ENCODE measurements around the gene NRIP1.

Gene NRIP1

DNA sequence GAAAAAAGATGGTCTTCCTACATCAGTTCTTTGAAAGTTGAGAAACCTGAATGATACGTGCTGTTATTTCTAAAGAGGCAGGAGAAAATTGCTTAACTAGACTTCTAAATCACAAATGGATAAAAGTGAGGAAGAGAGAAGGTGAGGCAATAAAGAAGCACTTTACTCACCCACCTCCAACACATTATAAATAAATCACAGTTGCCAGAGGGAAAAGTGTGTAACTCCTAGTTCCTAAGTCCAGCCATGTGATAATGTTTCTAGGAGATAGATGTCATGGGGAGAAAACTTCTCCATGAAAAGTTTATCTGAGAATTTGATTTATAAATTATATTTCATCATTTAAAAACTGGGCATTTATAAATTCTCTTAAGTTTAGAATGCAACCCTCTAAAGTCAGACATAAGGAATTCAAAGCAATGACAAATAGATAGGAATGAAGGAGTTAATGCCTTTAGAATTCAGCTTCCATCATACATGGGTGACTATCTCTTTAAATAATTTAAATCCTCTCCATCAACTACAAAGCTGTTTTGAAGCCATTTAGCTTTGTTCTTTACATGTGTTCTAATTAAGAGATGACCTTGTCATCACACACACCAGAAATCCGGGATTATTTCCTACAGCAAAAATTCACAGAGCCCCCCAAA, 60.0 kb downstream of the NRIP1 start:
- Histone ChIP-seq H2BK12ac (ENCODE audit: low read length) (no peak overlapping the region), H4K12ac (ENCODE audit: low read depth, low read length) (no peak overlapping the region), H3K9ac (ENCODE audit: low read length) (no peak overlapping the region), H3K23ac (ENCODE audit: low read length) (no peak overlapping the region), H2BK5ac (ENCODE audit: low read depth, low read length, poor library complexity) (no peak overlapping the region), H2AFZ (ENCODE audit: insufficient read depth, low read length, poor library complexity) (no peak overlapping the region), H3K36me3 (ENCODE audit: control insufficient read depth in 1 of 2, insufficient read depth in 2 of 2, low read length in 2 of 2) (peaks cover 0 to 3% of the 10 kb centered on the region in 2 experiments), H3K4me2 (ENCODE audit: low read length) (no peak overlapping the region), H3K27me3 (ENCODE audit: insufficient read depth, low read length) (no peaks in the 10 kb centered on the region), H4K91ac (ENCODE audit: low read depth, low read length) (no peak overlapping the region), H2BK120ac (ENCODE audit: insufficient read depth, low read length, poor library complexity) (no peak overlapping the region), H3K79me1 (ENCODE audit: low read length) (no peaks in the 10 kb centered on the region), H3K4me3 (ENCODE audit: low read depth, low read length) (no peak overlapping the region), H3K79me2 (ENCODE audit: control insufficient read depth, insufficient read depth, low read length, poor library complexity) (peaks cover 11% of the 10 kb centered on the region), H3K4ac (ENCODE audit: low read depth, low read length) (no peak overlapping the region), H3K18ac (ENCODE audit: low read length) (no peak overlapping the region), H2AK5ac (ENCODE audit: low read length) (no peak overlapping the region), H3K9me3 (ENCODE audit: insufficient read depth, low read depth, low read length) (no peaks in the 10 kb centered on the region), H3K27ac (ENCODE audit: low read depth, low read length) (no peak overlapping the region), H3K4me1 (ENCODE audit: control insufficient read depth in 1 of 2, insufficient read depth in 2 of 2, low read length in 2 of 2) (peaks cover 0 to 4% of the 10 kb centered on the region in 2 experiments), H3K14ac (ENCODE audit: low read length) (no peak overlapping the region), H4K8ac (ENCODE audit: low read depth, low read length) (no peak overlapping the region)
- WGBS (ENCODE audit: extremely low coverage, insufficient coverage, insufficient read length) = no CpG with 5 or more reads among the region's 2 CpGs
- DNase-seq = peak in 1 of 2 donors; percentile 32

DNA sequence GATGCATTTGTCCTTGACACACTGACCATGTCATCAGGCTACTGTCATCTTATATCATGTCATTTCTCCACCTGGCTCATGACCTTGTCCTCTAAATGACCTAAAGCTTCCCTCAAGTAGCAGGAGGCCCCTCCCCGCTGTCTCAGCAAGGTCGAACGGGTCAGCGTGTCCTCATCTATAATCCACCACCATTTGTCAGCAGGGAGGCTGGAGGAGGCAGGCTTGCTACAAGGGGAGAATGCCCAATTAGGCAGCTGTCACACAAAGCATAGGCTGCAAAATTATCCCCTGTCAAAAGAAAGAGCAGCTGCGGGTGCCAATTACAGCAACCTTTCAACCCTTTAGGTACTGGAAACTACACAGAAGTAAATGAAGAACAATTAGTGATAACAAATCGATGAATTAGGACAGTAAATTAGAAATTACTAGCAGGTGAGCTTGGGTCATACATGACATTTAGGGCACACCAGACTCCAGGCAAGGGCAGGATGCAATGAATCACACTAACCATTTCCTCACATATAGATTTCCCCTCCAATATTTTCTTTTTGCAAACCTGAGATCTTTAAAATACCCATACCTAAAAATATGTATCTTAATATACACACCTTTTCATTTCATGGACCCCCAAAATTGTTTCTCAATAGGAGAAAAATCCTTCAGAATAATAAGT, 61.2 kb downstream of the NRIP1 start:
- Histone ChIP-seq H4K91ac (ENCODE audit: low read depth, low read length) (no peak overlapping the region), H3K4me1 (ENCODE audit: control insufficient read depth in 1 of 2, insufficient read depth in 2 of 2, low read length in 2 of 2) (peaks cover 0 to 4% of the 10 kb centered on the region in 2 experiments), H3K4me2 (ENCODE audit: low read length) (no peak overlapping the region), H2BK12ac (ENCODE audit: low read length) (no peak overlapping the region), H3K79me2 (ENCODE audit: control insufficient read depth, insufficient read depth, low read length, poor library complexity) (peaks cover 11% of the 10 kb centered on the region), H3K14ac (ENCODE audit: low read length) (no peak overlapping the region), H3K4ac (ENCODE audit: low read depth, low read length) (peak overlapping the region; percentile 19), H2AK5ac (ENCODE audit: low read length) (peak overlapping the region; percentile 88), H3K79me1 (ENCODE audit: low read length) (no peaks in the 10 kb centered on the region), H4K8ac (ENCODE audit: low read depth, low read length) (no peak overlapping the region), H3K23ac (ENCODE audit: low read length) (no peak overlapping the region), H3K27ac (ENCODE audit: low read depth, low read length) (no peak overlapping the region), H2BK5ac (ENCODE audit: low read depth, low read length, poor library complexity) (no peak overlapping the region), H3K9ac (ENCODE audit: low read length) (peak overlapping the region; percentile 5), H2BK120ac (ENCODE audit: insufficient read depth, low read length, poor library complexity) (no peak overlapping the region), H3K36me3 (ENCODE audit: control insufficient read depth in 1 of 2, insufficient read depth in 2 of 2, low read length in 2 of 2) (peaks cover 0 to 2% of the 10 kb centered on the region in 2 experiments), H3K4me3 (ENCODE audit: low read depth, low read length) (no peak overlapping the region), H4K12ac (ENCODE audit: low read depth, low read length) (no peak overlapping the region), H3K27me3 (ENCODE audit: insufficient read depth, low read length) (no peaks in the 10 kb centered on the region), H3K18ac (ENCODE audit: low read length) (no peak overlapping the region), H2AFZ (ENCODE audit: insufficient read depth, low read length, poor library complexity) (no peak overlapping the region), H3K9me3 (ENCODE audit: insufficient read depth, low read depth, low read length) (no peaks in the 10 kb centered on the region)
- no CpG with 5 or more reads among the region's 6 CpGs for WGBS (ENCODE audit: extremely low coverage, insufficient coverage, insufficient read length)
- no peak for DNase-seq

DNA sequence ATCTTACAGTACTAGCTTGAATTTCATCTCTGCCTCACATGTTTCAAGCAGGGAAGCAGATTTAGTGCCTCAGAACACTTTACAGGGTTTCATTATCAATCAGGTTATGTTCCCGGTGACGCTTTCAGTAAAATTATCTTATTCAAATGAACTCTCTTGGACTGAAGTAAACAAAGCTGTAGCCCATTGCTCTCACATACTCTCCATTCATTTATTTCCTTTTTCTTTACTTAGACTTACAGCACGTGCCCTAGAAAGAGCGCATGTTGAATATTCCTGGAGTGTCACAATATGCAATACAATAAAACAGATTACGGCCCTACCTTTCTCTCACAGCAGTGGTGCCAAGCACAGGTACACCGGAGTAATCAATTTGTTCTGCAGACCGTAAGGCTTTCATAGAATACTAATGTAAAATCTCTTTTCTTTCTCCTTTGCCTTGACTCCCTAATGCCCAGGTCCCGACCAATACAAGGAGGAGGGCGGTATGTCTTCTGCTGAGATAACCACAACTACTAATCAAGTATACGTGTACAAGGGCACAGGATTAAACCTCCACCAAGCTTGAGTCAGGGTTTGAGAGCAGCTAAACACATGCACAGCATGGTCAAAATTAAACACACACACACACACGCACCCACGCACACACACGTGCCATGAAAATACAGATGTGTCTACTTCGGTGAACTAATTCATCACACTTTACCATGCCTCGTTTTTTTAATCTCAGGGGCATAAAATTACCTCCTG, 62.8 kb downstream of the NRIP1 start:
- Histone ChIP-seq H3K4me1 (ENCODE audit: control insufficient read depth in 1 of 2, insufficient read depth in 2 of 2, low read length in 2 of 2) (peaks cover 0 to 4% of the 10 kb centered on the region in 2 experiments), H3K79me1 (ENCODE audit: low read length) (no peaks in the 10 kb centered on the region), H4K91ac (ENCODE audit: low read depth, low read length) (no peak overlapping the region), H3K4me3 (ENCODE audit: low read depth, low read length) (no peak overlapping the region), H2BK5ac (ENCODE audit: low read depth, low read length, poor library complexity) (no peak overlapping the region), H2AFZ (ENCODE audit: insufficient read depth, low read length, poor library complexity) (no peak overlapping the region), H3K27me3 (ENCODE audit: insufficient read depth, low read length) (no peaks in the 10 kb centered on the region), H3K23ac (ENCODE audit: low read length) (peak overlapping the region; percentile 86), H3K36me3 (ENCODE audit: control insufficient read depth in 1 of 2, insufficient read depth in 2 of 2, low read length in 2 of 2) (peaks cover 0 to 2% of the 10 kb centered on the region in 2 experiments), H2AK5ac (ENCODE audit: low read length) (no peak overlapping the region), H3K4ac (ENCODE audit: low read depth, low read length) (peak overlapping the region; percentile 70), H3K14ac (ENCODE audit: low read length) (no peak overlapping the region), H3K79me2 (ENCODE audit: control insufficient read depth, insufficient read depth, low read length, poor library complexity) (peaks cover 8% of the 10 kb centered on the region), H3K27ac (ENCODE audit: low read depth, low read length) (no peak overlapping the region), H3K9me3 (ENCODE audit: insufficient read depth, low read depth, low read length) (no peaks in the 10 kb centered on the region), H4K12ac (ENCODE audit: low read depth, low read length) (no peak overlapping the region), H3K18ac (ENCODE audit: low read length) (no peak overlapping the region), H3K4me2 (ENCODE audit: low read length) (no peak overlapping the region), H2BK120ac (ENCODE audit: insufficient read depth, low read length, poor library complexity) (no peak overlapping the region), H4K8ac (ENCODE audit: low read depth, low read length) (no peak overlapping the region), H2BK12ac (ENCODE audit: low read length) (no peak overlapping the region), H3K9ac (ENCODE audit: low read length) (no peak overlapping the region)
- DNase-seq = no peak
- WGBS (ENCODE audit: extremely low coverage, insufficient coverage, insufficient read length) = no CpG with 5 or more reads among the region's 15 CpGs

DNA sequence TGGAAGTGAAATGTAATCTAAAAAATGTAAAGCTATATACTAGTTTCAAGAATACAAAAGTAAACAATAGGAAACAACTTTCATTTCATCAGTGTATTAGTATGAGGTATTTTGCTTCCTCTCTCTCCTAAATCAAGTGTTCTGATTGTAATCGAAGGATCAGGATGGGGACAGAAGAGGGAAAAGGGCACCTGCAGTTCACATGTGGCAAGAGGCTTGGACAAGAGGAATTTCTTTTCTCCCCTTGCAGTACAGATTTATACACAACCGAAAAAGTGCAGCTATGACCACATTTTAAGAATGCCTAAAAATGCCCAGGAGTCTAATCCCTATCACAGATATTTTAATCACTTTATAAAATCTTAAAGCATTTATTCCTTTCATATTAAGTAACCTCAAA, 63.7 kb downstream of the NRIP1 start:
- peaks cover 8% of the 10 kb centered on the region for H3K79me2 ChIP-seq (ENCODE audit: control insufficient read depth, insufficient read depth, low read length, poor library complexity)
- H3K4me2 ChIP-seq (ENCODE audit: low read length) = no peak overlapping the region
- no peak overlapping the region for H2BK5ac ChIP-seq (ENCODE audit: low read depth, low read length, poor library complexity)
- H3K4ac ChIP-seq (ENCODE audit: low read depth, low read length) = peak overlapping the region; percentile 62
- H3K9ac ChIP-seq (ENCODE audit: low read length) = no peak overlapping the region
- H3K23ac ChIP-seq (ENCODE audit: low read length) = no peak overlapping the region
- peaks cover 0 to 6% of the 10 kb centered on the region in 2 experiments for H3K4me1 ChIP-seq (ENCODE audit: control insufficient read depth in 1 of 2, insufficient read depth in 2 of 2, low read length in 2 of 2)
- H4K8ac ChIP-seq (ENCODE audit: low read depth, low read length) = no peak overlapping the region
- H3K79me1 ChIP-seq (ENCODE audit: low read length) = peaks cover 2% of the 10 kb centered on the region
- no peak overlapping the region for H2AK5ac ChIP-seq (ENCODE audit: low read length)
- H3K4me3 ChIP-seq (ENCODE audit: low read depth, low read length) = no peak overlapping the region
- no peak overlapping the region for H3K18ac ChIP-seq (ENCODE audit: low read length)
- no peak overlapping the region for H2BK12ac ChIP-seq (ENCODE audit: low read length)
- H4K91ac ChIP-seq (ENCODE audit: low read depth, low read length) = no peak overlapping the region
- no peak overlapping the region for H3K27ac ChIP-seq (ENCODE audit: low read depth, low read length)
- DNase-seq = no peak
- H3K36me3 ChIP-seq (ENCODE audit: control insufficient read depth in 1 of 2, insufficient read depth in 2 of 2, low read length in 2 of 2) = peaks cover 0 to 2% of the 10 kb centered on the region in 2 experiments
- no peak overlapping the region for H2AFZ ChIP-seq (ENCODE audit: insufficient read depth, low read length, poor library complexity)
- no peak overlapping the region for H2BK120ac ChIP-seq (ENCODE audit: insufficient read depth, low read length, poor library complexity)
- H3K14ac ChIP-seq (ENCODE audit: low read length) = no peak overlapping the region
- H3K27me3 ChIP-seq (ENCODE audit: insufficient read depth, low read length) = no peaks in the 10 kb centered on the region
- no peak overlapping the region for H4K12ac ChIP-seq (ENCODE audit: low read depth, low read length)
- no peaks in the 10 kb centered on the region for H3K9me3 ChIP-seq (ENCODE audit: insufficient read depth, low read depth, low read length)
- no CpG with 5 or more reads among the region's 2 CpGs for WGBS (ENCODE audit: extremely low coverage, insufficient coverage, insufficient read length)

All from trophoblast cell (in vitro differentiated cells and primary cell).